Peyer's patch (tissue), 4 donors: ENCODE measurements around the gene PPP1R16B. TPM values are rescaled to one million over a fixed set of nuclear protein-coding genes. Genes with fewer than 3 reads are reported as not detected.

ENCODE experiments used
- DNase-seq, 3 donors: peaks; one replicate each; pipeline ENCODE4 v3.0.0-alpha.2; 2017 to 2019
- H3K27ac ChIP-seq, 4 donors: fragments of 200-600 bp; sonication (generic); one replicate each; pipeline ENCODE4 v1.5.1; 2016 to 2019
- H3K27me3 ChIP-seq, 2 donors: fragments of 200-600 bp; sonication (generic); one replicate each; pipeline ENCODE4 v1.5.1; 2019
- H3K36me3 ChIP-seq, 3 donors: fragments of 200-600 bp; sonication (generic); one replicate each; pipeline ENCODE4 v1.5.1; 2016 to 2019
- H3K4me1 ChIP-seq, 4 donors: fragments of 200-600 bp; sonication (generic); one replicate each; pipeline ENCODE4 v1.5.1; 2016 to 2019
- H3K4me3 ChIP-seq, 4 donors: fragments of 200-600 bp; sonication (generic); 1 replicate in 3 of 4; 2 replicates in 1 of 4; pipeline ENCODE4 v1.5.1; 2016 to 2019; ENCODE audit warnings: mild to moderate bottlenecking in 1 of 4
- H3K9me3 ChIP-seq, 4 donors: fragments of 200-600 bp; sonication (generic); one replicate each; pipeline ENCODE4 v1.5.1; 2016 to 2019; ENCODE audit warnings: mild to moderate bottlenecking in 1 of 4
- CTCF ChIP-seq, 6 experiments: fragments of 450-650 bp in 4 of 6; fragments of 200-600 bp in 2 of 6; sonication (generic) in 1 of 6; IDR thresholded peaks; one replicate each; pipeline ENCODE4 v1.5.1; 2017 to 2019; ENCODE audit warnings: antibody characterized with exemption in 6 of 6, mild to moderate bottlenecking in 3 of 6, moderate library complexity in 1 of 6
- POLR2A ChIP-seq, 2 donors: fragments of 450-650 bp; IDR thresholded peaks; one replicate each; pipeline ENCODE4 v1.5.1; 2017; ENCODE audit warnings: antibody characterized with exemption in 2 of 2, mild to moderate bottlenecking in 2 of 2, moderate library complexity in 2 of 2
- total RNA-seq, 4 donors: library from RNA; depleted of rRNA; stranded (reverse); fragments of >200 nt; gene quantifications; one replicate each; pipeline ENCODE4 v1.1.0, GENCODE V29; 2016

PPP1R16B gene
- total RNA-seq, 4 donors from 2014 or later = 3.2 to 41.3 (median 7.2) TPM

GRCh38 chr20:38763616-38764015 lies 41.9 kb upstream of the PPP1R16B start:
- peaks cover 0 to 81% (median 5%) of the 10 kb centered on the region in 3 donors for H3K36me3 ChIP-seq
- H3K27me3 ChIP-seq = no peaks in the 10 kb centered on the region
- no peak overlapping the region for H3K4me3 ChIP-seq
- no peak for DNase-seq
- no peaks in the 10 kb centered on the region for H3K9me3 ChIP-seq
- H3K4me1 ChIP-seq = no peaks in the 10 kb centered on the region
- no peak overlapping the region for H3K27ac ChIP-seq
- TF ChIP-seq CTCF (IDR thresholded peaks at IDR 0.05) (no peak), POLR2A (IDR thresholded peaks at IDR 0.05) (no peak)

- Histone ChIP-seq H3K4me1 (no peaks in the 10 kb centered on the region), H3K27me3 (no peaks in the 10 kb centered on the region), H3K9me3 (no peaks in the 10 kb centered on the region), H3K36me3 (peaks cover 0 to 82% (median 5%) of the 10 kb centered on the region in 3 donors), H3K4me3 (no peak overlapping the region), H3K27ac (peak overlapping the region in 1 of 4 donors; percentile 40)
- TF ChIP-seq POLR2A (IDR thresholded peaks at IDR 0.05) = no peak
- TF ChIP-seq CTCF (IDR thresholded peaks at IDR 0.05) = no peak
- DNase-seq = peak in 2 of 3 donors; percentile 56 to 77
Measured at GRCh38 chr20:38764567-38765318, 40.8 kb upstream of the PPP1R16B start.

GRCh38 chr20:38766071-38766470 lies 39.4 kb upstream of the PPP1R16B start:
- Histone ChIP-seq H3K4me3 (no peak overlapping the region), H3K27ac (no peak overlapping the region), H3K9me3 (no peaks in the 10 kb centered on the region), H3K36me3 (peaks cover 0 to 81% (median 5%) of the 10 kb centered on the region in 3 donors), H3K27me3 (no peaks in the 10 kb centered on the region), H3K4me1 (no peaks in the 10 kb centered on the region)
- no peak for DNase-seq
- no peak for TF ChIP-seq CTCF (IDR thresholded peaks at IDR 0.05)
- TF ChIP-seq POLR2A (IDR thresholded peaks at IDR 0.05) = no peak

GRCh38 chr20:38769376-38770295 lies 35.9 kb upstream of the PPP1R16B start:
- no peak for DNase-seq
- Histone ChIP-seq H3K4me3 (no peak overlapping the region), H3K27ac (no peak overlapping the region), H3K4me1 (no peaks in the 10 kb centered on the region), H3K27me3 (no peaks in the 10 kb centered on the region), H3K36me3 (peaks cover 0 to 93% (median 5%) of the 10 kb centered on the region in 3 donors), H3K9me3 (no peaks in the 10 kb centered on the region)
- TF ChIP-seq CTCF (IDR thresholded peaks at IDR 0.05) (no peak), POLR2A (IDR thresholded peaks at IDR 0.05) (no peak)

- peaks cover 0 to 90% (median 5%) of the 10 kb centered on the region in 3 donors for H3K36me3 ChIP-seq
- no peaks in the 10 kb centered on the region for H3K4me1 ChIP-seq
- H3K9me3 ChIP-seq = no peaks in the 10 kb centered on the region
- no peaks in the 10 kb centered on the region for H3K27me3 ChIP-seq
- DNase-seq = no peak
- TF ChIP-seq POLR2A (IDR thresholded peaks at IDR 0.05) = no peak
- H3K4me3 ChIP-seq = no peak overlapping the region
- H3K27ac ChIP-seq = no peak overlapping the region
Measured at GRCh38 chr20:38770546-38770945, 35.0 kb upstream of the PPP1R16B start.

- Histone ChIP-seq H3K4me1 (no peaks in the 10 kb centered on the region), H3K27me3 (no peaks in the 10 kb centered on the region), H3K4me3 (no peak overlapping the region), H3K9me3 (no peaks in the 10 kb centered on the region), H3K27ac (no peak overlapping the region), H3K36me3 (peaks cover 0 to 86% (median 5%) of the 10 kb centered on the region in 3 donors)
- no peak for DNase-seq
- no peak for TF ChIP-seq POLR2A (IDR thresholded peaks at IDR 0.05)
- no peak for TF ChIP-seq CTCF (IDR thresholded peaks at IDR 0.05)
Measured at GRCh38 chr20:38770970-38771369, 34.5 kb upstream of the PPP1R16B start.
